ENCODE results near the gene ACAD9. TPM values are rescaled to one million over a fixed set of nuclear protein-coding genes. Genes with fewer than 3 reads are reported as not detected.
A peak's percentile ranks its signal among the peaks of the same experiment; 100 is the strongest.

ACAD9 gene
- total and polyA plus RNA-seq, 2 of the 13 experiments (the other 11 are each of a cell fraction or from before 2014, with no cell fraction given): 15.3 to 38.2 TPM

DNA sequence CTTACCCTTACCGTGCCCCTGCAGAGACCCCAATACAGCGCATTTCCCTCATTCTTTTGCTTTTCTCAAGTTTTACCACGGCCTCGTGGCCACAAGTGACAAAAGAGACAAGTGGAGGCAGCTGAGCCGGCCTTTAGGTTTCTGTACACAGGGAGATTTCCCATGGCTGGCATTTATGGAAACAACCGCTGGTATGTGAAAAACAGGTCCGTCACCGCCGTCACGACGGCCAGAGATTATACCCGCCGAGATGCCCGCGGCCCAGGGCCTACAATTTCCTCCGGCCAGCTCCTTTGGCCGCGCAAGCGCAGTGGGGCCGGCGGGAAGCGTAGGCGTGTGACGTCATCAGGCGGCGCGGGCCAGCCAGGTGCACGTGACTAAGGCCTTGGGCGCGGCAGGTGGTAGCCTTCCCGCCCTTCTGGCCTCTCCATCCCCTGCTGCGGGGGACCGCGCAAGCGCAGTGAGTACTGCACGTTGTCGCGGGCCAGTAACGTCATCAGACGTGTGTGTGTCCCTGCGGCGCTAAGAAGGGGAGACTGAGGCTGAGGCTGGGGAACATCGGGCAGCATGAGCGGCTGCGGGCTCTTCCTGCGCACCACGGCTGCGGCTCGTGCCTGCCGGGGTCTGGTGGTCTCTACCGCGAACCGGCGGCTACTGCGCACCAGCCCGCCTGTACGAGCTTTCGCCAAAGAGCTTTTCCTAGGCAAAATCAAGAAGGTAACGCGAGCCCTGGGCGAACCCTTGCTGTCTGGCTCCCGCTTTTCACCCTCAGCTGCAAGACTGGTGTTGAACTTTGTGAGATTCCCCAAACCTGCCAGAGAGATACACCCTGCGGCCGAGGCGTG lies at the start of gene ACAD9 (continued):
- peak; percentile 82 for TF ChIP-seq GMEB2 (CRISPR knock-in tag; IDR thresholded peaks at IDR 0.05; ENCODE audit: low read depth)
- peak; percentile 85 for TF ChIP-seq ZBTB42 (CRISPR knock-in tag; IDR thresholded peaks at IDR 0.05)
- TF ChIP-seq SMAD3 (CRISPR knock-in tag; IDR thresholded peaks at IDR 0.05): peak; percentile 77
- no peak for TF ChIP-seq ARID3A (IDR thresholded peaks at IDR 0.05; ENCODE audit: low read depth, low read length)
- TF ChIP-seq ZNF232 (CRISPR knock-in tag; IDR thresholded peaks at IDR 0.05; ENCODE audit: borderline replicate concordance): peak; percentile 95
- TF ChIP-seq ZNF777 (CRISPR knock-in tag; IDR thresholded peaks at IDR 0.05): peak; percentile 58; the same call in 1 of the 2 replicates
- TF ChIP-seq ZNF441 (CRISPR knock-in tag; IDR thresholded peaks at IDR 0.05; ENCODE audit: borderline replicate concordance): peak; percentile 75; the same call in 1 of the 2 replicates
- peak; percentile 93 for TF ChIP-seq HES4 (CRISPR knock-in tag; IDR thresholded peaks at IDR 0.05; ENCODE audit: borderline replicate concordance)
- TF ChIP-seq, protein P1, sequence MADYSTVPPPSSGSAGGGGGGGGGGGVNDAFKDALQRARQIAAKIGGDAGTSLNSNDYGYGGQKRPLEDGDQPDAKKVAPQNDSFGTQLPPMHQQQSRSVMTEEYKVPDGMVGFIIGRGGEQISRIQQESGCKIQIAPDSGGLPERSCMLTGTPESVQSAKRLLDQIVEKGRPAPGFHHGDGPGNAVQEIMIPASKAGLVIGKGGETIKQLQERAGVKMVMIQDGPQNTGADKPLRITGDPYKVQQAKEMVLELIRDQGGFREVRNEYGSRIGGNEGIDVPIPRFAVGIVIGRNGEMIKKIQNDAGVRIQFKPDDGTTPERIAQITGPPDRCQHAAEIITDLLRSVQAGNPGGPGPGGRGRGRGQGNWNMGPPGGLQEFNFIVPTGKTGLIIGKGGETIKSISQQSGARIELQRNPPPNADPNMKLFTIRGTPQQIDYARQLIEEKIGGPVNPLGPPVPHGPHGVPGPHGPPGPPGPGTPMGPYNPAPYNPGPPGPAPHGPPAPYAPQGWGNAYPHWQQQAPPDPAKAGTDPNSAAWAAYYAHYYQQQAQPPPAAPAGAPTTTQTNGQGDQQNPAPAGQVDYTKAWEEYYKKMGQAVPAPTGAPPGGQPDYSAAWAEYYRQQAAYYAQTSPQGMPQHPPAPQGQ (CRISPR knock-in tag; IDR thresholded peaks at IDR 0.05; ENCODE audit: borderline replicate concordance): no peak; the same call in 1 of the 2 replicates
- TF ChIP-seq, protein P2, sequence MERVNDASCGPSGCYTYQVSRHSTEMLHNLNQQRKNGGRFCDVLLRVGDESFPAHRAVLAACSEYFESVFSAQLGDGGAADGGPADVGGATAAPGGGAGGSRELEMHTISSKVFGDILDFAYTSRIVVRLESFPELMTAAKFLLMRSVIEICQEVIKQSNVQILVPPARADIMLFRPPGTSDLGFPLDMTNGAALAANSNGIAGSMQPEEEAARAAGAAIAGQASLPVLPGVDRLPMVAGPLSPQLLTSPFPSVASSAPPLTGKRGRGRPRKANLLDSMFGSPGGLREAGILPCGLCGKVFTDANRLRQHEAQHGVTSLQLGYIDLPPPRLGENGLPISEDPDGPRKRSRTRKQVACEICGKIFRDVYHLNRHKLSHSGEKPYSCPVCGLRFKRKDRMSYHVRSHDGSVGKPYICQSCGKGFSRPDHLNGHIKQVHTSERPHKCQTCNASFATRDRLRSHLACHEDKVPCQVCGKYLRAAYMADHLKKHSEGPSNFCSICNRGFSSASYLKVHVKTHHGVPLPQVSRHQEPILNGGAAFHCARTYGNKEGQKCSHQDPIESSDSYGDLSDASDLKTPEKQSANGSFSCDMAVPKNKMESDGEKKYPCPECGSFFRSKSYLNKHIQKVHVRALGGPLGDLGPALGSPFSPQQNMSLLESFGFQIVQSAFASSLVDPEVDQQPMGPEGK (CRISPR knock-in tag; IDR thresholded peaks at IDR 0.05): peak; percentile 42; the same call in 1 of the 2 replicates
- peak; percentile 56; the same call in 1 of the 2 replicates for TF ChIP-seq MLXIP (CRISPR knock-in tag; IDR thresholded peaks at IDR 0.05; ENCODE audit: borderline replicate concordance)
- no peak for TF ChIP-seq ZEB1 (IDR thresholded peaks at IDR 0.05; ENCODE audit: insufficient replicate concordance, low read depth)
- TF ChIP-seq MTERF4 (CRISPR knock-in tag; IDR thresholded peaks at IDR 0.05): peak; percentile 45; the same call in 1 of the 2 replicates
- peak; percentile 92 for TF ChIP-seq REL (CRISPR knock-in tag; conservative IDR thresholded peaks at IDR 0.05)
- TF ChIP-seq ZNF235 (CRISPR knock-in tag; IDR thresholded peaks at IDR 0.05; ENCODE audit: borderline replicate concordance): peak; percentile 84; the same call in 1 of the 2 replicates
- TF ChIP-seq ZNF143 (CRISPR knock-in tag; IDR thresholded peaks at IDR 0.05): peak; percentile 67

Data from HepG2 (cell line).